ENCODE data around the gene DDIT3.

Gene DDIT3

DNA sequence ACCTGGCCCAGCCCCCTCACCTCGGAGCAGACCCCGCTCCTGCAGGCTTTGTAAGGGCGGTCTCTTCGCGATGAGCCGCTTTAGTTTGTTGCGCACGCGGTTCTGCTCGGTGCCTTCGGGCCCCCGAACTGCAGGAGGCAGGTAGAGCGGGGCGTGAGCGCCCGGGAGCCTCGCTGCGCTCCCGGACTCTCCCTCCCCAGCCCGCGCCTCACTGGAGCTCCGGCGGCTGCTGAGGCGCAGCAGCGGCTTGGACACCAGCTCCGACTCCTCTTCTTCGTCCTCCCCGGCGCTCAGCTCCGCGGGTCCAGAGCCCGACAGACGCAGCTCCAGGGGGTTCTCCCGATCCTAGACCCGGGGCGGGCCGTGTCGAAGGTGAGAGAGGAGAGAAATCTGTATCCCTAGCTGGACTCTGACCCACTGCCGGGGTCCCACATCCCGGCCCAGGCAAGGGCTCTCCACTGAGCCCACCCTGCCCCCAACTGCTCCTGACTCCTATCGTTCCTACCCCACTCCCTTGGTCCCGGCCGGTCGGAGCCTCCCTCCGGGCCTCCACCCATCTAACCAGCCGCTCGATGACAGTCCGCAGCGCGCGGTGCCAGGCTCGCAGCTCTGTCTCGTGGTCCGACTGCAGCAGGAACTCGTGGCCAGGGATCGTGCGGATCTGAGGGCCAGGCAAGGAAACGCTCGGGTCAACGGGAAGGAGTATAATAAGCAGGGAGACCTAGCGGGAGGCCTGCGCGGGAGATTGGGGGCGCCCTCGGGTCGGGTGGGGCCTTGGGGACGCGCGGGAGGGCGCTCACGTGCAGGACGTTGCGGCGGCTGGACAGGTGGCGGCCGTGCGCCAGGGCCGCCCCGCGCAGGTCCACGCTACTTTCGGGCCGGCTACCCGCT lies 44.8 kb downstream of the DDIT3 start:
- Histone ChIP-seq H3K4me1 (ENCODE audit: control insufficient read depth in 1 of 2, insufficient read depth in 2 of 2, low read length in 2 of 2) (peaks cover 43 to 56% of the 10 kb centered on the region in 2 donors), H3K27ac (ENCODE audit: low read depth, low read length) (no peak overlapping the region), H3K36me3 (ENCODE audit: control insufficient read depth in 1 of 2, insufficient read depth in 2 of 2, low read length in 2 of 2) (peaks cover 2 to 18% of the 10 kb centered on the region in 2 donors), H3K27me3 (ENCODE audit: control insufficient read depth in 1 of 2, insufficient read depth in 2 of 2, low read length in 2 of 2) (peaks cover 7 to 35% of the 10 kb centered on the region in 2 donors), H3K9me3 (ENCODE audit: control insufficient read depth in 1 of 2, low read length in 2 of 2) (no peaks in the 10 kb centered on the region), H3K4me3 (ENCODE audit: low read depth in 1 of 2, low read length in 2 of 2) (peak overlapping the region; percentile 66 to 72), H3K9ac (ENCODE audit: low read depth in 1 of 2, low read length in 2 of 2) (peak overlapping the region; percentile 43 to 45)

GRCh38 chr12:57474862-57475261 lies 45.5 kb downstream of the DDIT3 start:
- no peaks in the 10 kb centered on the region for H3K9me3 ChIP-seq (ENCODE audit: control insufficient read depth in 1 of 2, low read length in 2 of 2)
- H3K4me3 ChIP-seq (ENCODE audit: low read depth in 1 of 2, low read length in 2 of 2), result peak overlapping the region in 1 of 2 donors; percentile 66
- peaks cover 49 to 62% of the 10 kb centered on the region in 2 donors for H3K4me1 ChIP-seq (ENCODE audit: control insufficient read depth in 1 of 2, insufficient read depth in 2 of 2, low read length in 2 of 2)
- peaks cover 2 to 23% of the 10 kb centered on the region in 2 donors for H3K36me3 ChIP-seq (ENCODE audit: control insufficient read depth in 1 of 2, insufficient read depth in 2 of 2, low read length in 2 of 2)
- peaks cover 7 to 35% of the 10 kb centered on the region in 2 donors for H3K27me3 ChIP-seq (ENCODE audit: control insufficient read depth in 1 of 2, insufficient read depth in 2 of 2, low read length in 2 of 2)
- H3K9ac ChIP-seq (ENCODE audit: low read depth in 1 of 2, low read length in 2 of 2), result no peak overlapping the region
- H3K27ac ChIP-seq (ENCODE audit: low read depth, low read length), result no peak overlapping the region

DNA sequence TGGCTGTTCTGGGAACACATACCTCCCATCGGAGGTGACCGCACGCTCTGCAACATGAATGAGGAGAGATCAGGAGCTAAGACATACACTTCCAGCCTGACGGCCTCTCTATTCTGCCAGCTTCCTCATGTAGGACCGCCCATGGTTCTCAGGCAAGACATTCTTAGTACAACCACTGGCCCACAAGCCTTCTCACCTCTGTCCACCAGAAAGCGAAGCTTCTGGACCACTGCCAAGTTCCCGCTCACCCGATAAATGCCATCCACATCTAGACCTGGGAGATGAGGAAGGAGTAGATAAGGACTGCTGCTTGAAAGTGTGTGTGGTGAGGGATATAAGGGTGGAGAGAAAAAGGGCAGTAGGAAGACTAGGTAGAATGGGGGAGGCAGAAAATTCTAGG lies 45.9 kb downstream of the DDIT3 start:
- H3K9ac ChIP-seq (ENCODE audit: low read depth in 1 of 2, low read length in 2 of 2), result no peak overlapping the region
- peaks cover 4 to 35% of the 10 kb centered on the region in 2 donors for H3K27me3 ChIP-seq (ENCODE audit: control insufficient read depth in 1 of 2, insufficient read depth in 2 of 2, low read length in 2 of 2)
- H3K4me3 ChIP-seq (ENCODE audit: low read depth in 1 of 2, low read length in 2 of 2), result no peak overlapping the region
- peaks cover 2 to 24% of the 10 kb centered on the region in 2 donors for H3K36me3 ChIP-seq (ENCODE audit: control insufficient read depth in 1 of 2, insufficient read depth in 2 of 2, low read length in 2 of 2)
- peaks cover 54 to 63% of the 10 kb centered on the region in 2 donors for H3K4me1 ChIP-seq (ENCODE audit: control insufficient read depth in 1 of 2, insufficient read depth in 2 of 2, low read length in 2 of 2)
- no peak overlapping the region for H3K27ac ChIP-seq (ENCODE audit: low read depth, low read length)
- H3K9me3 ChIP-seq (ENCODE audit: control insufficient read depth in 1 of 2, low read length in 2 of 2), result no peaks in the 10 kb centered on the region

- H3K4me3 ChIP-seq (ENCODE audit: low read depth in 1 of 2, low read length in 2 of 2), result no peak overlapping the region
- peaks cover 2 to 29% of the 10 kb centered on the region in 2 donors for H3K36me3 ChIP-seq (ENCODE audit: control insufficient read depth in 1 of 2, insufficient read depth in 2 of 2, low read length in 2 of 2)
- peaks cover 4 to 32% of the 10 kb centered on the region in 2 donors for H3K27me3 ChIP-seq (ENCODE audit: control insufficient read depth in 1 of 2, insufficient read depth in 2 of 2, low read length in 2 of 2)
- peaks cover 55 to 58% of the 10 kb centered on the region in 2 donors for H3K4me1 ChIP-seq (ENCODE audit: control insufficient read depth in 1 of 2, insufficient read depth in 2 of 2, low read length in 2 of 2)
- H3K27ac ChIP-seq (ENCODE audit: low read depth, low read length), result no peak overlapping the region
- no peaks in the 10 kb centered on the region for H3K9me3 ChIP-seq (ENCODE audit: control insufficient read depth in 1 of 2, low read length in 2 of 2)
- H3K9ac ChIP-seq (ENCODE audit: low read depth in 1 of 2, low read length in 2 of 2), result no peak overlapping the region
Measured at GRCh38 chr12:57473886-57474285, 46.4 kb downstream of the DDIT3 start.

- Histone ChIP-seq H3K27me3 (ENCODE audit: control insufficient read depth in 1 of 2, insufficient read depth in 2 of 2, low read length in 2 of 2) (peaks cover 4 to 30% of the 10 kb centered on the region in 2 donors), H3K4me1 (ENCODE audit: control insufficient read depth in 1 of 2, insufficient read depth in 2 of 2, low read length in 2 of 2) (peaks cover 54 to 55% of the 10 kb centered on the region in 2 donors), H3K36me3 (ENCODE audit: control insufficient read depth in 1 of 2, insufficient read depth in 2 of 2, low read length in 2 of 2) (peaks cover 2 to 29% of the 10 kb centered on the region in 2 donors), H3K9ac (ENCODE audit: low read depth in 1 of 2, low read length in 2 of 2) (no peak overlapping the region), H3K9me3 (ENCODE audit: control insufficient read depth in 1 of 2, low read length in 2 of 2) (no peaks in the 10 kb centered on the region), H3K4me3 (ENCODE audit: low read depth in 1 of 2, low read length in 2 of 2) (no peak overlapping the region), H3K27ac (ENCODE audit: low read depth, low read length) (no peak overlapping the region)
Measured at GRCh38 chr12:57473392-57473791, 46.9 kb downstream of the DDIT3 start.

GRCh38 chr12:57472391-57472790 lies 47.9 kb downstream of the DDIT3 start:
- Histone ChIP-seq H3K4me3 (ENCODE audit: low read depth in 1 of 2, low read length in 2 of 2) (no peak overlapping the region), H3K4me1 (ENCODE audit: control insufficient read depth in 1 of 2, insufficient read depth in 2 of 2, low read length in 2 of 2) (peaks cover 54 to 55% of the 10 kb centered on the region in 2 donors), H3K9ac (ENCODE audit: low read depth in 1 of 2, low read length in 2 of 2) (no peak overlapping the region), H3K9me3 (ENCODE audit: control insufficient read depth in 1 of 2, low read length in 2 of 2) (no peaks in the 10 kb centered on the region), H3K27ac (ENCODE audit: low read depth, low read length) (no peak overlapping the region), H3K27me3 (ENCODE audit: control insufficient read depth in 1 of 2, insufficient read depth in 2 of 2, low read length in 2 of 2) (peaks cover 4 to 30% of the 10 kb centered on the region in 2 donors), H3K36me3 (ENCODE audit: control insufficient read depth in 1 of 2, insufficient read depth in 2 of 2, low read length in 2 of 2) (peaks cover 2 to 29% of the 10 kb centered on the region in 2 donors)

GRCh38 chr12:57471661-57472060 lies 48.7 kb downstream of the DDIT3 start:
- Histone ChIP-seq H3K36me3 (ENCODE audit: control insufficient read depth in 1 of 2, insufficient read depth in 2 of 2, low read length in 2 of 2) (peaks cover 2 to 29% of the 10 kb centered on the region in 2 donors), H3K27ac (ENCODE audit: low read depth, low read length) (no peak overlapping the region), H3K4me1 (ENCODE audit: control insufficient read depth in 1 of 2, insufficient read depth in 2 of 2, low read length in 2 of 2) (peaks cover 54 to 55% of the 10 kb centered on the region in 2 donors), H3K4me3 (ENCODE audit: low read depth in 1 of 2, low read length in 2 of 2) (peak overlapping the region; percentile 28 to 50), H3K9ac (ENCODE audit: low read depth in 1 of 2, low read length in 2 of 2) (peak overlapping the region; percentile 44 to 60), H3K9me3 (ENCODE audit: control insufficient read depth in 1 of 2, low read length in 2 of 2) (no peaks in the 10 kb centered on the region), H3K27me3 (ENCODE audit: control insufficient read depth in 1 of 2, insufficient read depth in 2 of 2, low read length in 2 of 2) (peaks cover 4 to 25% of the 10 kb centered on the region in 2 donors)

DNA sequence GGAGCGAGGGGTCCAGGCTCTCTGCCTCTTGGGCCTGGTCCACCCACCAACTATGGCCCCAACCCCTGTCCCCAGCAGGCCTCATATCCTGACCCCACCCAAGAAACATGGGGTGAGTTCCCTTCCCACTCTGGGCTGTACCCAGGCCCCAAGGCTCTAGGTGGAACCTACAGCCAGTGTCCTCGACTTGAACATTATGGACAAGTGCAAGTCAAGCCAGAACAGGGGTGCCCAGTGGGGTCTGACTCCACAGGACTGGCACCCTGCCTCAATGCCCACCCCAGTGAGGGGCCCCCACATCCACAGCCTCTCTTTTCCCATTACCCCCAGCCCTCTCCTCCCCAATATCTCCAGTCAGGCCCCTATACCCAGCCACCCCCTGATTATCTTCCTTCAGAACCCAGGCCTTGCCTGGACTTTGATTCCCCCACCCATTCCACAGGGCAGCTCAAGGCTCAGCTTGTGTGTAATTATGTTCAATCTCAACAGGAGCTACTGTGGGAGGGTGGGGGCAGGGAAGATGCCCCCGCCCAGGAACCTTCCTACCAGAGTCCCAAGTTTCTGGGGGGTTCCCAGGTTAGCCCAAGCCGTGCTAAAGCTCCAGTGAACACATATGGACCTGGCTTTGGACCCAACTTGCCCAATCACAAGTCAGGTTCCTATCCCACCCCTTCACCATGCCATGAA lies 49.2 kb downstream of the DDIT3 start:
- Histone ChIP-seq H3K36me3 (ENCODE audit: control insufficient read depth in 1 of 2, insufficient read depth in 2 of 2, low read length in 2 of 2) (peaks cover 2 to 29% of the 10 kb centered on the region in 2 donors), H3K4me3 (ENCODE audit: low read depth in 1 of 2, low read length in 2 of 2) (peak overlapping the region; percentile 28 to 50), H3K9me3 (ENCODE audit: control insufficient read depth in 1 of 2, low read length in 2 of 2) (no peaks in the 10 kb centered on the region), H3K9ac (ENCODE audit: low read depth in 1 of 2, low read length in 2 of 2) (peak overlapping the region; percentile 44 to 60), H3K27me3 (ENCODE audit: control insufficient read depth in 1 of 2, insufficient read depth in 2 of 2, low read length in 2 of 2) (peaks cover 4 to 20% of the 10 kb centered on the region in 2 donors), H3K4me1 (ENCODE audit: control insufficient read depth in 1 of 2, insufficient read depth in 2 of 2, low read length in 2 of 2) (peaks cover 51% of the 10 kb centered on the region in 2 donors), H3K27ac (ENCODE audit: low read depth, low read length) (peak overlapping the region; percentile 15)

DNA sequence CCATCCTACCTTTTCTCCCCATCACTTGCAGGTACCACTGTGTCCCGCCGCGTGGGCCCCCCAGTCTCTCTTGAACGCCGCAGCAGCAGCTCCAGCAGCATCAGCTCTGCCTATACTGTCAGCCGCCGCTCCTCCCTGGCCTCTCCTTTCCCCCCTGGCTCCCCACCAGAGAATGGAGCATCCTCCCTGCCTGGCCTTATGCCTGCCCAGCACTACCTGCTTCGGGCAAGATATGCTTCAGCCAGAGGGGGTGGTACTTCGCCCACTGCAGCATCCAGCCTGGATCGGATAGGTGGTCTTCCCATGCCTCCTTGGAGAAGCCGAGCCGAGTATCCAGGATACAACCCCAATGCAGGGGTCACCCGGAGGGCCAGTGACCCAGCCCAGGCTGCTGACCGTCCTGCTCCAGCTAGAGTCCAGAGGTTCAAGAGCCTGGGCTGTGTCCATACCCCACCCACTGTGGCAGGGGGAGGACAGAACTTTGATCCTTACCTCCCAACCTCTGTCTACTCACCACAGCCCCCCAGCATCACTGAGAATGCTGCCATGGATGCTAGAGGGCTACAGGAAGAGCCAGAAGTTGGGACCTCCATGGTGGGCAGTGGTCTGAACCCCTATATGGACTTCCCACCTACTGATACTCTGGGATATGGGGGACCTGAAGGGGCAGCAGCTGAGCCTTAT lies 49.9 kb downstream of the DDIT3 start:
- Histone ChIP-seq H3K27ac (ENCODE audit: low read depth, low read length) (no peak overlapping the region), H3K9ac (ENCODE audit: low read depth in 1 of 2, low read length in 2 of 2) (no peak overlapping the region), H3K9me3 (ENCODE audit: control insufficient read depth in 1 of 2, low read length in 2 of 2) (no peaks in the 10 kb centered on the region), H3K4me3 (ENCODE audit: low read depth in 1 of 2, low read length in 2 of 2) (peak overlapping the region; percentile 10 to 50), H3K4me1 (ENCODE audit: control insufficient read depth in 1 of 2, insufficient read depth in 2 of 2, low read length in 2 of 2) (peaks cover 44% of the 10 kb centered on the region in 2 donors), H3K27me3 (ENCODE audit: control insufficient read depth in 1 of 2, insufficient read depth in 2 of 2, low read length in 2 of 2) (peaks cover under 1 to 13% of the 10 kb centered on the region in 2 donors), H3K36me3 (ENCODE audit: control insufficient read depth in 1 of 2, insufficient read depth in 2 of 2, low read length in 2 of 2) (peaks cover 2 to 29% of the 10 kb centered on the region in 2 donors)

Data from duodenal mucosa (tissue), 2 donors.